DMS53 treated with DMSO at 0.1 percent for 48 hours (cell line): ENCODE results near the gene ZNF224.
A peak's percentile ranks its signal among the peaks of the same experiment; 100 is the strongest.

ENCODE experiments used
- DNase-seq: peaks from one replicate; lab custom pipeline; 2025; ENCODE audit not compliant: unreplicated experiment; lab: John Stamatoyannopoulos, UW

Gene ZNF224

DNA sequence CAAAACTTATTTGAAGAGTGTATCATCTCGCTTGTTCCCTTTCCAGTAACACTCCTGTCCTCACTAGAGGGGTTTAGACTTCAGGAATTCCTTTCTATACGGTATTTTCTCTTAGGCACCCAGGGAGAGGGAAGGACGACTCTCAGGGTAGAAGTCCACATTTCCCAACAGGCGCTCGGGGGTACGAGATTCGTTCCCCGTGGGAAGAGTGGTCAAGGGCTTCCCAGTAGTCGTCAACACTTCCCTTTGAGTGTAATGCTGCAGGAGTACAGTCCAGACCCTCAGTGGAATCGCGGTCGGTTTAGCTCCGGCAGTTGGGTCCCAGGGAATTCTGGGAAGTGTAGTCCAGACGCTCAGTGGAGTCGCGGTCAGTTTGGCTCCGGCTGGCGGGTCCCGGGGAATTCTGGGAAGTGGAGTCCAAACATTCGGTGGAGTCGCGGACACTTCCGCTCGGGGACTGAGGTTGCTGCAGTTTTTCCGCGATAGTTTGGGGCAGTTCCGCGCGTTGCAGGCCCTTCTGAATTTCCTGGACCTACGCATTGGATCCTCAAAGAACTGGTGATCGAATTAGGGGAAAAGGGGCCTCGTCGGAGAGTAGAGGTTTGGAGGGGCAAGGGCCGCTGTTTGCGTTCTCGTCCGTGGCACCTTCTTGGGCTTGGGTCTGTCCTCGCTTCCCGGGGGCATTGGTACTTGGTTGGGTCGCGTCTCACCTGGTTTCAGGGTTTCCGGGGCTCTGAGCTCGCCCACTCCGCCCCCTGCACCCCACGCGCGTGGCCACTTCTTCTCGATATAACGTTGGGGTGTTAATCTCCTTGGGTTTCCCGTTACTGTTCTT is at the start of gene ZNF224:
ZNF224 (plus strand) TSS at position 431 of the 835 bp plus-strand sequence. CDS start 3,513 bp downstream, outside the sequence.
- DNase-seq: peak; percentile 83

DNA sequence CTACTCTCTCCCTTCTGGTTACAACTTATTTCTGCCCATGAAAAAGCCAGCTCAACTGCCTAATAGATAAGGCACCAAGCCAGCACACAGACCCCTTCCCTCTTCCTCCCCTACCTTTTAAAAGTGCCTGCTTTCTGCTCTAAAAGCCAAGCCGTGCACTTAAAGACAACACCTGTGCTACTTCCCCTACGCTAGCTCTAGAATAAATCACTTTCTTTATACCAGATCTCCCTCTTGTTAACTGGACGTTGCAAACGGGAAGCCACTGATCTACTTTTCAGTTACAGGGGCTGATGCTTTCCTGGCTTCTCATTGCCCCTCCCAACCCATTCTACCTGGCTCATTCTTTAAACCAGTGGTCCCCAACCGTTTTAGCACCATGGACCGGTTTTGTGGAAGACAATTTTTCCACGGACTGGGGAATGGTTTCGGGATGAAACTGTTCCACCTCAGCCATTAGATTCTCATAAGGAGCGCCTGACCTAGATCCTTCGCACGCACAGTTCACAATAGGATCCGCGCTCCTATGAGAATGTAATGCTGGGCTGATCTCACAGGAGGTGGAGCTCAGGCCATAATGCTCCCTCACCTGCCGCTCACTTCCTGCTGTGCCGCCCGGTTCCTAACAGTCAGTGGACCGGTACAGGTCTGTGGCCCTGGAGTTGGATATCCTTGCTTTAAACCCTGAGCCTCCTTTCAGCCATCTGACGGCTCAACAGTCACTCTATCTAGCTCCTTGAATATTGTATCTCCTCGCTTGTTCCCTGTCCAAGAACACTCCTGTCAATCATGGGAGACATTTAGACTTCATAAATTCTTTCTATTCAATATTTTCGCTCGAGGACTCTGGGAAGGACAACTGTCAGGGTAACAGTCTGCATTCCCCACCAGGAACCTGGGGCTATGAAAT is 43.2 kb upstream of the ZNF224 start:
- peak; percentile 92 for DNase-seq

DNA sequence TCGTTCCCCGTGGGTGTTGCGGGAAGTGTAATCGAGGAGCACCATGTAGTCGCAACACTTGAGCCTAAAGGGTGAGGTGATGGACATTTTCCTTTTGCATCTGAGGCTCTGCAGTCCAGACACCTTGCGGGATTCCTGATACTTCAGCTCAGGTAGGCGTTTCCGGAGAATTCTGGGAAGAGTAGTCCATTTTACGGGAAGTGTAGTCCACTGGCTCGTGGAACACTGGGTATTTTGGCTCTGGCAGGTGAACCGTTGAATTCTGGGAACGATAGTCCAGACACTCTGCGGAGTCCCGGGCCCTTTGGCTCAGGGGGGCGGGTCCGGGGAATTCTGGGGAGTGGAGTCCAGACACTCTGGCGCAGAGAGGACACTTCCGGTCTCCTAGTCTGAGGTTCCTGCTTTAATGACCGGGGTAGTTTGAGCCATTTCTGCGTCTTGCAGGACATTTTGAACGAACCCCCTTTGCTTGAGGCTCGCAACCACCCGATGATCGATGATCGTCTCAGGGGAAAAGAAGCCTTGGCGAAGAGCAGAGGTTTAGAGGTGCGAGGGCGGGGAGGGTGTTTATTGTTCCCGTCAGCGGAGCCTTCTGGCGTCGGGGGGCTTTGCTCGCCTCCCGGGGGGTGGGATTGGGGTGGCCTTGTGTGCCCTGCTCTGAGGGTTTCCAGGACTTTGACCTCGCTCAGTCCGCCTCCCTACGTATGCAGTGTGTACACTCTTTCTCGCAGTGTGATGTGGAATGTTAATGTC is 42.3 kb upstream of the ZNF224 start, which contains the start of gene ZNF223:
ZNF223 (plus strand) TSS at position 387 of the 753 bp plus-strand sequence. CDS start 3,141 bp downstream, outside the sequence.
- peak; percentile 99 for DNase-seq

DNA sequence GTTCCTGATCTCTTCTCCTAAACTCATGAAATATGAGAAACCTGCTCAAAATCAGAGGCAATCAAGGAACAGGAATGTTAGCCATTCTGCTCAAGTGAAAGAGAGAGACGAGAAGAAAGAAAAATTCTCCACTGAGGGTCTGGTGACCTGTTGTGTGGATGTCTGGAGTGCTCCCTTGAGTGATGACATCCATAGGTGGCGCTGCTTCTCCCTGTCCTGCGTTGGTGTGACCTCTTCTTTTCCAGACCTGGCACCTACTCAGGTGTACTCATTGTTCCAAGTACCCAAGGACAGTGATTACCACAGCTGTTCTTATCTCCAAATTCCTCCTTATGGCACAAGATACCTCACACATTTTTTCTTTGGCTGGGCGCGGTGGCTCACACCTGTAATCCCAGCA is 38.3 kb upstream of the ZNF224 start:
- DNase-seq: no peak

DNA sequence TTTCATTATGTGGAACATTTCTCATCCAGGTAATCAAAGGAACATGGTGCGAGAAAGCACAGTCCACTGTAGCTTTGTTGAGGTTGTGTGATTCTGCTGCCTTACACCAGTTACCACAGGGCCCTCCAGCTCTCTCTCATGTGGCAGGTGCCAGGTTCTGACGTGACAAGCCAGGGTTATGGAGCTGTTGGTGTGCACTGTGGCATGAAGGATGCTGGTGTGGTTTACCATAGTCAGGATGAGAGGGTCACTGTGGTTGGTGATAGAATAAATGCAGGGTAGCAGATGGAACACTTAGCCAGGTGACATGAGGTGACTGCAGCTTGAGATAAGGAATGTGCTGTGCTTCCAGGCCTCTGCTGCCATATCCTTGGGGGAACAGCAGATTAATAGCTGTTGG is 34.9 kb upstream of the ZNF224 start:
- no peak for DNase-seq

DNA sequence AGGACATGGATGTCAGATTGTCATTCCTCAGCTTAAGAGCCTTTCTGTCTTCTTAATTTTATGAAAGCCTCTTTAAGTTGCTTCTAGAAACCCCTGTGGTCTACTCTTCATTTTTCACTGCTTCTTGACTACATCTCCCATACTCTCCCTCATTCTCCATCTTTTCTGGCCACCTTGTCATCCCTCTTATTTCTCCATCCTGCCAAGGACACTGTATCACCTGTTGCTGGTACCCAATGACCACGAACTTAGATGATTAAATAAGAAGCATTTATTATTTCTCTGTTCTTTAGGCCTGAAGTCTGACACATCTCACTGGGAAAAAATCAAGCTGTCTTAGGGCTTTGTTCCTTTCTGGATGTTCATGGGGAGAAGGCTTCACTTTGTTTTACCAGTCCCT is 33.1 kb upstream of the ZNF224 start:
- no peak for DNase-seq

DNA sequence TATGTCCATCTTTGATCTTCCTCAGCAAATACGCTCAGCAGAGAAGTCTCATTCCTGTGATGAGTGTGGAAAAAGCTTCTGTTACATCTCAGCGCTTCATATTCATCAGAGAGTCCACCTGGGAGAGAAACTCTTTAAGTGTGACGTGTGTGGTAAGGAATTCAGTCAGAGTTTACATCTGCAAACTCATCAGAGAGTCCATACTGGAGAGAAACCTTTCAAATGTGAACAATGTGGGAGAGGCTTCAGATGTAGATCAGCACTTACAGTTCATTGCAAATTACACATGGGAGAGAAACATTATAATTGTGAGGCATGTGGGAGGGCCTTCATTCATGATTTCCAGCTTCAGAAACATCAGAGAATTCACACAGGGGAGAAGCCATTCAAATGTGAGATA is 27.9 kb upstream of the ZNF224 start:
- DNase-seq: no peak

DNA sequence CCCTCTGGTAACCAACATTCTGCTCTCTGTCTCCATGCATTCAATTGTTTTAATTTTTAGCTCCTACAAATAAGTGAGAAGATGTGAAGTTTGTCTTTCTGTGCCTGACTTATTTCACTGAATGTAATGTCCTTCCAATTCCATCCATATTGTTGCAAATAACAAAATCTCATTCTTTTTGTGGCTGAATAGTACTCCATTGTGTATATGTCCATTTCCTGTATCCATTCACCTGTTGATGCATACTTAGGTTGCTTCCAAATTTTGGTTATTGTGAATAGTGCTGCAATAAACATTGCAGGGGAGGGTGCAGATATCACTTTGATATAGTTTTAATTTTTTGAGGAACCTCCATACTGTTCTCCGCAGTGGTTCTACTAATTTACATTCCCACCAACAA is 24.7 kb upstream of the ZNF224 start:
- no peak for DNase-seq

DNA sequence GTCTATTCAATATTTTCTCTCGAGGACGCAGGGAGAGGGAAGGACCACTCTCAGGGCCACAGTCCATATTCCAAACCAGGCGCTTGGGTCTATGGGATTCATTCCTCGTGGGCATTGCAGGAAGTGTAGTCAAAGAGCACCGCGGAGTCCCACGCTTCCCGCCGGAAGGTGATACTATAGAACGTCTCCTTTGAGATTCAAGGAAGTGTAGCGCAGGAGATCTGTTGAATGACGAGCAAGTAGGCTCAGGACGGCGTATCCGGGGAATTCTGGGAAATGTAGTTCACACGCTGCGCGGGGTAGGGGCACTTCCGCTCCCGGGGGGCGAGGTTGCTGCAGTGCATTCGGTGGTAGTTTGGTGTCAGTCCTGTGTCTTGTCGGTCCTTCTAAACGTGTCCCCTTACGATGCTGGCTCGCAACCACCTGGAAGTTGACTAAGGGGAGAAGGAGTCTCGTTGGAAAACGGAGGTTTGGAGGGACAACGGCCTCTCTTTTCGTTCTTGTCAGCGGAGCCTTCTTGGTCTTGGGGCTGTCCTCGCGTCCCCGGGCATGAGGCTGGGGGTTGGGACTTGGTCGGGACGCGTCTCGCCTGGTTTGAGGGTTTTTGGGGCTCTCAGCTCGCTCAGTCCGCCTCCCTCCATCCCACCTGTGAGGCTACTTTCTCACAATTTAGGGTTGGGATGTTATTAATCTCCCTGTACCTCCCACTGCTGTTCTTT is 22.2 kb upstream of the ZNF224 start, which contains the start of gene ZNF284:
ZNF284 (plus strand) TSS at position 336 of the 719 bp plus-strand sequence. CDS start 4,231 bp downstream, outside the sequence.
- DNase-seq: peak; percentile 84

DNA sequence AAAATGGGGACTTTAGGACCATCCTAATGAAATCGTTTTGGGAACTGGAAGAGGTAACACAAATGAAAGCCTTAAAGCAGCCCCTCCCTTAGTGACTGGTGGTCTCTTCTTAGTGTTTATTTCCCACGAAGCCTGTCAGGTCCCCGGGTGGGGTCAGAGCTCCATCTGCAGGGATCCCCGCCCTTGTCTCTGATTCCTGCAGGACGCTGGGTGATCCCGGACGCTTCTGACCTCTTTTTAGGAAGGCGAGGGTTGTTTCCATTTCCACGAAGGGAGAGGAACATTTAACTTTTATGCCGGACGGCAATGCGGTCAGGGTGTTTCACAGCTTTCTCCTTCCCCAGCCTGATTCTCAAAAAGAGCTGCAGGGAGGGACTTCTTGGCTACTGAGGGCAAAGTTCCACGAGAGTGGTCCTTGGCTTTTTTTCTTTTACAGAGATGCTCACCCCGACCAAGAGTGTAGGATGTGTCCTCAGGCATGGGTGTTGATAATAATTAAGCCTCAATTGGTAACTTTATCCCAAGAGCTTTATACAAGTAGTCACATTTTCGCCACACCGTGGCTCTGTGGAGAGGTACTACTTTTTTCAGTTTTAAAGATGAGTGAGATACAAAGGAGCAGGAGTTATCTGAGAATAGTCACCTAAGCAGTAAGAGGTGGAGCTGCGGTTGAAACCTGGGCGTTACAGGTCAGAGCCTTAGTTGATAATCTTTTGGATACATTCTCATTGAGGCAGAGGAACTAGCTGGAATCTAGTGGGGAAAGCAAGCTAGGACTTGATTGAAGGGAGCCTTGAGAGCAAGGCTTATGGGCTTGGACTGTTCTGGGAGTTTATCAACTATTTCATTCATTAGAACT is 21.4 kb upstream of the ZNF224 start:
- DNase-seq: no peak

DNA sequence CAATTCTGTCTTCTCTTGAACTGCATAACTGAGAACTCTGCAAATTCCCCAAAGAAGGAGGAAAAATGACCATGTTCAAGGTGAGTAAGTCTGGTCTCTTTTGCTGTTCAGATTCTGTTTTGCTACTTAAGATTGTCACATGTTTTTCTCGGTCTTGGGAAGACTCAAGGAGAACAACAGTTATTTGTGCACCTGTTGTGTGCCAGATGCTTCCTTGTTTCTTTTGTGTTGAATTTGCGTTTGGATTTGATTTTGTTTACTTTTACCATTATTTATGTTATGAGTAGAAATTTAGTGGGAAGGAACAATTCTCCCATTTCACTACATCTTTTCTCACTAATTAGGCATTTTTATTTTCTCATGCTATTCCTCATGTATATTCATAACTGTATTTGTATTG is 17.8 kb upstream of the ZNF224 start:
- no peak for DNase-seq

DNA sequence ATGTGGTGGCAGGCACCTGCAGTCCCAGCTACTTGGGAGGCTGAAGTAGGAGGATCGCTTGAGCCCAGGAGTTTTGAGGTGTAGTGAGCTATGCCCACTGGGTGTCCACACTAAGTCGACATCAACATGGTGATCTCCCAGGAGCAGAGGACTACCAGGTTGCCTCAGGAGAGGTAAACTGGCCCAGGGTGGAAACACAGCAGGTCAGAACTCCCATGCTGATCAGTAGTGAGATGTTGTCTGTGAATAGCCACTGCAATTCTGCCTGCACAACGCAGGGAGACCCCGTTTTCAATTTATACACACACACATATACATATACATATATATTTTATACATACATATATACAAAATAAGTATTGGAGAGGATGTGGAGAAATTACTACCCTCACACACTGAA is 2.1 kb upstream of the ZNF224 start:
- DNase-seq: no peak

DNA sequence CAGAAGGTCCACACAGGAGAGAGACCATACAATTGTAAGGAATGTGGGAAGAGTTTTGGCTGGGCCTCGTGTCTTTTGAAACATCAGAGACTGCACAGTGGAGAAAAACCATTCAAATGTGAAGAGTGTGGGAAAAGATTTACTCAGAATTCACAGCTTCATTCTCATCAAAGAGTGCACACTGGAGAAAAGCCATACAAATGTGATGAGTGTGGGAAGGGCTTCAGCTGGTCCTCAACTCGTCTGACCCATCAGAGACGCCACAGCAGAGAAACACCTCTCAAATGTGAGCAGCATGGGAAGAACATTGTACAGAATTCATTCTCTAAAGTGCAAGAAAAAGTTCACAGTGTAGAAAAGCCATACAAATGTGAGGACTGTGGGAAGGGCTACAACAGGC is 13.6 kb downstream of the ZNF224 start:
- no peak for DNase-seq

DNA sequence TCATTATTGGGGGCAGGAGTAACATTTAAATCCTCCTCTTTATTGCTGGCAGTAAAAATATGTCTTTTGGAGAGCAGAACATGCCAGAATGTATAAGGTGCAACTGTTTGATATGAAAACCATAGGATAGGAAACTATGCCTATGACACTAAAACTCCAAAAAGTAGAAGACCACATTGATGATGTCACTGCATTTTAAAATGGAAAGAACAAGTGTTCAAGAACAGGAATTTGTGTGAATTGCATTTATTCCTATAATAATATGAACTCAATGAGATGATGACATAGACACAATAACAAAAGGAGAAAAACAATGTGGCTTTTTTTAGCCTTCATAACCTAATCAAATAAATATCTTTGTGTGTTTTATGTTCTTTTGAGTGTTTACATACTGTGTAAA is 15.3 kb downstream of the ZNF224 start:
- DNase-seq: no peak

DNA sequence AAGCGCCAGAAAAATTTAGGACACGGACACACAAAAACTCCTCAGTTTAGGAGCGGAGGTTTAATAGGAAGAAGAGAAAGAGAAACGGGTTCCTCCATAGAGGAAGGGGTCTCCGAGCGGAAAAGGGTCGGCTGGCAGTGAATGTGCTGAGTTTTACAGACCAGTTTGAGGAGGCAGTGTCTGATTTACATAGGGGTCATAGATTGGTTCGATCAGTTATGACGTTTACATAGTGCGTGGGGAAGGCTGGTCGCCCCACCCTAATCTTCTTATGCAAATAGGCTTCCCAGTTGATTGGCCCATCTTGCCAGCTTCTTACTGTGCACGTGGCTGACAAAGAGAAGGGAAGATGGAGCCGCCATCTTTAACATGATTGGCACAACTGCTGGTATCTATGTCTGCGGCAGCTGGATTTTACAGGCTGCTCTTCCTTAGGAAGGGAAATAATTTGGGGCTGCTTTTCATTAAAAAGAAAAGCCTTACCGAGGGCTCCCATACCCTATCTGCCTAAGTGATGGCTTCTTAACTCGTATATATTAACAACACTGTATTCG is 17.8 kb downstream of the ZNF224 start:
- DNase-seq: peak; percentile 96

DNA sequence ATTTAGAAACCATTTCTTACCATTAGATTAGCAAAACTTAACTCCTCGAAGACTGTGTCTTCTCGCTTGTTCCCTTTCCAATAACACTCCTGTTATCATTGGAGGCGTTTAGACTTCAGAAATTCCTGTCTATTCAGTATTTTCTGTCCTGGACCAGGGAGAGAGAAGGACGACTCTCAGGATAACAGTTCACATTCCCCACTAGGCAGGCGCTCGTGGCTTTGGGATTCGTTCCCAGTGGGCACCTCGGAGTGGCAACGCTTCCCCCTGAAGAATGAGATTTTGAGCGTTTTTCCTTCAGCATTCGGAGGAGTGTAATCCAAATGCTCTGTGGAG is 18.6 kb downstream of the ZNF224 start:
- no peak for DNase-seq

DNA sequence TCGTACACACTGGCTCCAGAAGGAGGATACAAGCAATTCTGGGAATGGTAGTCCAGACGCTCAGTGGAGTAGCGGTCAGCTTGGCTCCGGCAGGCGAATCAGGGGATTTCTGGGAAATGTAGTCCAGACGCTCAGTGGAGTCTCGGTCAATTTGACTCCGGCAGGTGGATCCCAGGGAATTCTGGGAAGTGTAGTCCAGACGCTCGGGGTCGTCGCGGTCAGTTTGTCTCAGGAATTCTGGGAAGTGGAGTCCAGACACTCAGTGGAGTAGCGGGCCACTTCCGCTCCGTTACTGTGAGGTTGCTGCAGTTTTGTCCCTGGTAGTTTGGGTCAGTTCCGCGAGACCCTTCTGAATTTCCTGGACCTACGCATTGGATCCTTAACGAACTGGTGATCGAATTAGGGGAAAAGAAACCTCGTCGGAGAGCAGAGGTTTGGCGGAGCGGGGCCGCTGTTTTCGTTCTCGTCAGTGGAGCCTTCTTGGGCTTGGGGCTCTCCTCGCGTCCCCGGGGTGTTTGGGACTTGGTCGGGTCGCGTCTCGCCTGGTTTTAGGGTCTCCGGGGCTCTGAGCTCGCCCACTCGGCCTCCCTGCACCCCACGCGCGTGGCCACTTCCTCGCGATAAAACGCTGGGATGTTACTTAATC is 19.1 kb downstream of the ZNF224 start, which contains the start of gene ZNF225:
ZNF225 (plus strand) TSS at position 262 of the 646 bp plus-strand sequence. CDS start 2,429 bp downstream, outside the sequence.
- peak; percentile 98 for DNase-seq

DNA sequence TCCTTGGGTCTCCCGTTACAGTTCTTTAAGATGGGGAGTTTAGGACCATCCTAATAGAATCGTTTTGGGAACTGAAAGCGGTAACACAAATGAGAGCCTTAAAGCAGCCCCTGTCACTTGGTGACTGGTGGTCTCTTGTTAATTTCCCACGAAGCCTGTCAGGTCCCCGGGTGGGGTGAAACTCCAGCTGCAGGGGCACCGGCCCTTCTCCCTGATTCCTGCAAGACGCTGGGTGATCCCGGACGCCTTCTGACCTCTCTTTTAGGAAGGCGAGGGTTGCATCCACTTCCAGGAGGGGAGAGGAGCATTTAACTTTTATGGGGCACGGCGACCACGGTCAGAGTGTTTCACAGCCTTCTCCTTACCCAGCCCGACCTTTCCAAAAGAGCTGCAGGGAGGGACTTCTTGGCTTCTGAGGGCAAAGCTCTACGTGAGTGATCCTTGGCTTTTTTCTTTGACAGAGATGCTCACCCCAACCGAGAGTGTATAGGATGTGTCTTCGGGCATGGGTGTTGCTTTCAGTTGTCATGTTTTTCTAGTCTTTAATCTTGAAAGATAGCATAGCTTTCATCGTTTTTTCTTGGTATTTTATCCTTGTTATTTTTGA is 19.7 kb downstream of the ZNF224 start:
- DNase-seq: no peak
